T-helper 9 cell (primary cell): ENCODE measurements around the gene GPSM3.
"Not testable (repeated sequence)": the region's sequence is repeated elsewhere in the genome, so short reads cannot be mapped to it uniquely, and the experiment has no call there.

Experiments used
- DNase-seq: peaks from one replicate; pipeline ENCODE4 v3.0.0-alpha.2; 2020

GPSM3 gene

DNA sequence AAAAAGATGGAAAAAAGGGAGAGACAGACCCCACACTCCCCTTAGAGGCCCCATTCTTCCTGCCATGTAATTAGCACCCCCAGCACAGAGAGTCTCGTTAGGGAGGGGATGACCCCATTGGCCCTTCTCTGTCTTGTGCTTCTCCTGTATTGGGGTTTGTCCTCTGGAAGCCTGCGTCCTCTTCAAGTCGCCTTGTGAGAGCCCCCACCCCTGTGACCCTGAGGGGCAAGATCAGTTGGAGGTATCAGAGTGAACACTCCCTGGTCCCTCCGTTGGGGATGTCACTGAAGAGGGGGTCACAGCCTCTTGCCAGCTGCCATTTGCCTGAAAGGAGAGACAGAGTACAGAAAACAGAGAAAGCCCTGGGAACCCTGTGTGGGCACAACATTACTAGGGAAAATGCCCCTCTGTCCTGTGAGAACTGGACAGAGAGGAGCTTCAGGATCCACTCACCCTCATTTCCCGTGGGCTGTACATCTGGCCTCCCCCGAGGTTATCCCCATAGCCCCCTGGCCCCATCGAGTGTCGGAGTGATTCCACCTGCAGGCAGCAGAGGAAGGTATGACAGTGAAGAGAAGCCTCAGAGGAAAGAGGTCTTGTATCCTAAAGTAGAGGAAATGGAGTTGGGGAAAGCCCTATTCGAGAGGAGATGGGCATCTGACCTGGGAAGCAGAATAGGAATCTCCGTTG, 6.1 kb downstream of the GPSM3 start:
- not testable (repeated sequence) for DNase-seq

- peak; percentile 44 for DNase-seq
These were observed 6.7 kb downstream of the GPSM3 start for GRCh38 chr6:32185681-32186131.

DNA sequence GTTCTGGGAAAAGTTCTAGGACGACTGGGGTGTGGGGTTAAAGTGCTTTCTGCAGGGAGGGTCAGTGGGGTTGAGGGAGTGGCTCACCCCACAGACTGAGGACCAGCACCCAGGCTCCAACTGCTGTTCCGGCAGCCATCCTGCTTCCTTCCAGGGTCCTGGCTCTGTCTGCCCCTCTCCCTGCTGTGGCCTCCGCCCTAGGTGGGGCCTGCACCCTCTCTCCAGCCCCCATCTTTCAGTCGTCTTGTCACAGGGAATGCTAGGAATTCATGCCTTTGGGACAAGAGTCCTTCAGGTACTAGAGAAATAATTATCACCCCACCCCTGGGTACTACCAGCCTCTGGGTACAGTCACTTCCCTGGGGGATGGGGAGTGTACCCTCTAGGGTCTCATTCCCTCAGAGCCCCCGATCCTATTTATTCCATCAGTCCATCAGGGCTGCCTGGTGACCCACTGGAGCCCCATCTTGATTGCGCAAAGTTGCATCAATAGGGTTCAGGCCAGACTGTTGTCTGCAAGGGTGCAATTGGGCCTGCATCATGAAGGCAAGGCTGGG, 8.3 kb downstream of the GPSM3 start, which contains the start of gene AGER:
Gene AGER (minus strand): TSS at position 170 of the 557 bp plus-strand sequence. CDS start 31 bp downstream, at position 139.
- DNase-seq, result no peak

- DNase-seq, result no peak
These were observed 8.9 kb downstream of the GPSM3 start for GRCh38 chr6:32183483-32184083.

DNA sequence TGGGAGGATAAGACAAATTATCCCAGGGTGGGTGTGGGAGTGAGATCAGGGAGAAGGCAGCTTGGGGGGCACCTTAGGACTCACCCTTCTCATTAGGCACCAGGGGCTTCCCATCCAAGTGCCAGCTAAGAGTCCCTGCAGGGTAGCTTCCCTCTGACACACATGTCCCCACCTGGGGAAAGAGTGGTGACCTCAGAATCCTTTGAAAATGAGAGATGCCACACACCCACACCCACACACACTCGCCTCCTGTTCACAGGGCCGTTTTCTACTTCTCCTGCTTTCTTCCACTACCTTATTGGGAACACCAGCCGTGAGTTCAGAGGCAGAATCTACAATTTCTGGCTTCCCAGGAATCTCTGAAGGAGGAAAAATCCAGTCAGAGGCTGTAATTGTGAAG, 9.4 kb downstream of the GPSM3 start:
- no peak for DNase-seq

- DNase-seq, result no peak
These were observed 9.9 kb downstream of the GPSM3 start for GRCh38 chr6:32182555-32182981.

- no peak for DNase-seq
These were observed 10.4 kb downstream of the GPSM3 start for GRCh38 chr6:32181915-32182529.

DNA sequence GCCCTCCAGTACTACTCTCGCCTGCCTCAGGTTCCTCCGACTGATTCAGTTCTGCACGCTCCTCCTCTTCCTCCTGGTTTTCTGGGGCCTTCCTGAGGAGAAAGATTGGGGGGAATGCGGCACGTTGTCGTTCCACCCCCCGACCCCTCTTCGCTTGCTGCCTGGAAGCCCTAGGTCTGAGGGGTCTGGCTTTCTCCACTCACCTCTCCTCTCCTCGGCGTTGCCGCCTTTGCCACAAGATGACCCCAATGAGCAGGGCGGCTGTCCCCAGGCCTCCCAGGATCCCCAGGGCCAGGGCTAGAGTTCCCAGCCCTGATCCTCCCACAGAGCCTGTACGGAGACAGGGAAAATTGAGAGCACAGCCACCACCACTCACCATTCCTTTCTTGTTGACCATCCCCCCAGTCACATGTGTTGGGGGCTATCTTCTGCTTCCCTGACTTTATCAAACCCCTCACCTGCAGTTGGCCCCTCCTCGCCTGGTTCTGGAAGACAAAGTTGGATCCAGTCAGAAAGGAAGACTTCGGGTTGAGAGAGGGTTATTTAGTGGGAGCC, 11.2 kb downstream of the GPSM3 start:
- no peak for DNase-seq

DNA sequence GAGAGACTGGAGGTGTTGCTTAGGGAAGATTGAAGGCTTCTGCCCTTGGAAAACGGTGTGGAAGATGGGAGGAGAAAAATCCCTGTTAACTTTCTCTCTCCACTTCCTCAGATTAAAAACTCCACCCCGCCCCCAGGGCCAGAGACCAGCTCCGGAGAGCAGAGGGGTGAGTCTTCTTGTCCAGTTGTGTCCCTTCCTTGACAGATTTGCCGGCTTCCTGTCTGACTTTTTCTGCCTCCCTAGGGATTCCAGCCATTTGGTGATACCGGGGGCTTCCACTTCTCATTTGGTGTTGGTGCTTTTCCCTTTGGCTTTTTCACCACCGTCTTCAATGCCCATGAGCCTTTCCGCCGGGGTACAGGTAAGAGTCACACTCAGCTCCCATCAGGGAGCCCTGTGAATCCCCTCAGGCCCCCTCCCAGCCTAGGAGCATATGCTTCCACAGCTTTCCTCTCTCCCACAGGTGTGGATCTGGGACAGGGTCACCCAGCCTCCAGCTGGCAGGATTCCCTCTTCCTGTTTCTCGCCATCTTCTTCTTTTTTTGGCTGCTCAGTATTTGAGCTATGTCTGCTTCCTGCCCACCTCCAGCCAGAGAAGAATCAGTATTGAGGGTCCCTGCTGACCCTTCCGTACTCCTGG, 12.6 kb downstream of the GPSM3 start:
- DNase-seq, result no peak

DNA sequence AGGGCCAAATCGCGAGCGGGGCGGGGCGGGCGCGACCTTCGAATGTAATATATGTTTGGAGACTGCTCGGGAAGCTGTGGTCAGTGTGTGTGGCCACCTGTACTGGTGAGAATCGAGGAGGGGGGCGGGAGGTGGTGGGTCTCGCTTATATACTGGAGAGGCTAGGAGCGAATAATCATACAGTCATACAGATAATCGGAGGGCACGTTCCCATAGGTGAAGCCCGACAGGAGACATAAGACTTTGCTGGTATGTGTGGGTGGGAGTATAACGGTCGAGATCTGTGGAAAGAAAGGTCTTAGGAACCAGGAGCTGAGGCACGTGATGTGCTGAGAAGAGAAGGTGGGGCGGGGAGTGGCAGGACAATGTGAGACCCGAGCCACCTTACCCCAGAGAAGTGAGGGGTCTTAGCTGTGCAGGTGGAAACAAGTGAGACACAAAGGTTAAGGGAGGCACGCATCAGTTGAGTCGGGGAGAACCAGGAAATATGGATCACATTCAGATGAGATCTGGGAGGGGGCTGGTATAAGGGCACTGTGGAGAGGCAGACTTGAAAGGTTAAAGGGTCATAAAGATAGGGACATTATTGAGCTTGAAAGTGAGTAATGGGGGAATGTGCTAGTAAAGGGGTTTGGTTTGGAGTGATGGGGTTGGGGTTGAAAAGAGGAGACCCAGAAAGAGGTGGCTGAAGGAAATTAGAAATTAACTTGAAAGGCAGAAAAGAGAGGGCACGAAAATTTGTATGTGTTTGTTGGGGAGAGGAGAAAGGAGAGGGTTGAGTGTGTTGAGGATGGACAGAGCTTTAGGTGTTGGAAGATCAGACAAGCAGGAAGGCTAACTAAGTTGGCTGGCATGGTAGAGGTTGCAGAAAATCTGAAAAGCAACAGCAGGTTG, 13.6 kb downstream of the GPSM3 start:
- no peak for DNase-seq

DNA sequence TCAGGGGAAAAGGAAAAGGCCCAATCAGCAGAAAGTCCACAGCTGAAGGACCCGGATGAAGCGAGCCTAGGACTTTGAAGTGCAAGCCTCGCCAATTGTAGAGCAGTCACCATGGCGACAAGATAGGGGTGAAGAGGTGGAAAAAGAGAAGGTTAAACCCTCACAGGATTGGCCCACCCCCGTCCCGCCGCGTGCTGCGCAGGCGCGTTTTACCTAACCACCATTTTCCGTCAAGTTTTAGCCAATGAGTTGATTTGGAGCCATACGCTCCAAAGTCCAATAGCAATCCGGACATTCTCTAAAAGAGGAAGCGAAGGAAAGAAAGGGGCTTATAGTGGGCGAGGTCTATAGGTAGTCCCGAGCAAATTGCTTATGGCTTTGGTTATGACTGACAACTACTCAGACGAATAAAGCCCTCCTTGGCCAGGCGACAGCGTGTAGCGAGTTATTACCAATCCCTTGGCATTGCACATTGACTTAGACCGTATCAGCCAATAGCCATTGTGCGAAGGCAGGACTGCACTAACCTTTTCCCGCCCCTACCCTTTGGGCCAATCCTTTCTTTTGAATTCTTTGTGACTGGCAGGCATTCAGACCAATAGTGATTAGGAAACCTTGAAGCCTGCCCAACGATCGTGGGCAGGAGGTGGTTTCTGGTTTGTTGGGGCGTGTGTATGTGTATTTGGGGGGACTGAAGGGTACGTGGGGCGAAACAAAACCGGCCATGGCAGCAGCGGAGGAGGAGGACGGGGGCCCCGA, 14.5 kb downstream of the GPSM3 start, which contains the start of gene RNF5:
Gene RNF5 (plus strand): TSS at position 618 of the 759 bp plus-strand sequence. CDS start 107 bp downstream, at position 725.
- peak; percentile 85 for DNase-seq

GRCh38 chr6:32177183-32177787, 15.2 kb downstream of the GPSM3 start:
- DNase-seq, result no peak

DNA sequence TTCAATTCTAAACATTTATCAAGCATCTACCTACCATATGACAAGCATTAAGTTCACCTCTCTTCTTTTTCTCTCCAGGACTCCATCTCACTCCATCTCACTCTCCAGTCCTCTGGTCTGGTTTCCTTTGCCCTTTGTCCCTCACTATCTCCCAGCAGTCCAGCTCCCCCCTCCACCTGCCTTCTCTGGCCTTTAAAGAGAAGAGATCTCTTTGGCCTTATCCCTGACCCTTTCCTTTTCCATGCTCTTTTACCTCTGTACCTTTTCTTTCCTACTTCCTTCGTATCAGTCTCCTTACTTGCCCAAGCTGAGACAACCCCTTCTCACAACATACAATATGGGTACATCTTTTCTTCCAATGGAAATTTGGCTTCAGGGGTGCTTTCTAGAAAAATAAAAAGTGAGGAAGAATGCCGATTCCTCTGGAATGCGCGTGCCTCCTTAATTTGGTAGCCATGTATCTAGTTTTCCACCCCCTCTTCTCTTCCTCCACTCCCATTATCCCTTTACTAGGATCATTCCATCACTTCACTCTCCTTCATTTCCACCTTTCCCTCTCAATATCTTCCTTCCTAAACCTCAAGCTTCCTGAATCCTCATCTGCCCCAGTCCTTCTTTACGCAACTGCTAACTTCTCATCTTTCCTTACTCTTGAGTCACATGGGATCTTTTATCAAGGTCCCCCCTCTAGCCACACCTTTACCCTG, 15.8 kb downstream of the GPSM3 start:
- DNase-seq, result no peak

- DNase-seq, result peak; percentile 94
These were observed 16.6 kb downstream of the GPSM3 start, which contains the start of gene AGPAT1 for GRCh38 chr6:32175711-32176475. AGPAT1 (minus strand) TSS chr6:32176084; CDS start chr6:32171496, 4,588 bp downstream.

- DNase-seq, result no peak
These were observed 17.1 kb downstream of the GPSM3 start for GRCh38 chr6:32175322-32175710.

GRCh38 chr6:32174416-32174815, 18.0 kb downstream of the GPSM3 start:
- no peak for DNase-seq

DNA sequence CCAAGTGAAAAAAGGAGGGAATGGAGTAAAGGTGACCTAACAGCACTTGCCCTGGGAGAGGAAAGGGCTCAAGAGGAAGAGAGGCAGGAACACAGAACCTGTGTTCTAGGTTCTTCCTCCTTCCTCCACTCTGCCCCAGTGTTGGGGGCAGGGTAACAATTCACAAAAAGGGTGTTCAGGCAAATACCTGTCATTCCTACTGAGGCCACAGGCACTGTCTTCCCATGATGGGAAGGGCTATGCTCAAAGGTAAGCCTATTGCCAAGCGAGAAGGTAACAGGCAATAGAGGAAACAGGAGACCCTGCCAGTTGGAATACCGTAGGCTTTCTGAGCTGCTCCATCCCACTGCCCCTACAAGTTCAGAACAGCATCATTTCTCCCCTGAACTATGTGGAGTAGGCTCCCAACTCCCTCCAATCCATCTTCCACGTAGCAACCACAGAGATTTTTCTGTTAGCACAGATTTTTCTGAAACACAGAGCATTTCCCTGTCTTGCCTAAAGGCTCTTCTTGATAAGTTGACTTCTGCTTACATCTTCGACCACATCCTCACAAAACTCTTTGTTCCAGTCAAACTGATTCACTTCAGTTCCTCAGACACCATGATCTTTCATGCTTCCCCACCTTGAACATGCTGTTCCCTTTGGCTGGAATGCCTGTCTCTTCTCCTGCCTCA, 19.3 kb downstream of the GPSM3 start:
- DNase-seq, result no peak

DNA sequence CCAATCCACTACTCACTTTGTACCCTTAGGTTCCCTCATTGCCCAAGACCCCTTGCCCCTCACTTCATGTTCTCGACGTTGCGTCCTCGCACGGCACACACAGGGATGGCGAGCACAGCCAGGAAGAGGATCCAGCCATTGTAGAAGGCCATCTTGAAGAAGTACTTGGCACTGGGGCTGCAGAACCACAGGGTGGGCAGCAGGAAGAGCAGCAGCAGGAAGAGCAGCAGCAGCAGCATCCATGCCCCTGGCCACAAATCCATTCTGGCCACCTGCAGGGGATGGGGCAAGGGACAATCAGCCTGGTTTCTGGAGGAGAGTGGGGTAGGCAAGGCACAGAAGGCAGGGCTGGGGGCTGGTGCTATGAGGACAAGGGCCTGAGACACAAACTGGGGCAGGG, 21.2 kb downstream of the GPSM3 start:
- no peak for DNase-seq
